NCI-H2227 (cell line): ENCODE data around the gene ATP6AP1.
"Not testable (repeated sequence)": the region's sequence is repeated elsewhere in the genome, so short reads cannot be mapped to it uniquely, and the experiment has no call there.

Source experiments
- DNase-seq: peaks from one replicate; lab custom pipeline; 2025; ENCODE audit not compliant: unreplicated experiment; lab: John Stamatoyannopoulos, UW

Gene ATP6AP1

GRCh38 chrX:154428176-154429171 lies at the start of gene ATP6AP1:
TSS of gene ATP6AP1 (plus strand) at chrX:154428677. CDS start at chrX:154428693, 16 bp downstream.
- peak; percentile 95 for DNase-seq

GRCh38 chrX:154378799-154379568 lies 49.5 kb upstream of the ATP6AP1 start, which contains the start of gene EMD:
TSS of gene EMD (plus strand) at chrX:154379295. CDS start at chrX:154379485, 190 bp downstream.
- DNase-seq = peak; percentile 100

- DNase-seq = peak; percentile 51
Measured at GRCh38 chrX:154379569-154379951, 48.9 kb upstream of the ATP6AP1 start.

- no peak for DNase-seq
Measured at GRCh38 chrX:154380153-154380552, 48.3 kb upstream of the ATP6AP1 start.

GRCh38 chrX:154380787-154381186 lies 47.7 kb upstream of the ATP6AP1 start:
- no peak for DNase-seq

GRCh38 chrX:154381271-154381670 lies 47.2 kb upstream of the ATP6AP1 start:
- DNase-seq = no peak

GRCh38 chrX:154382483-154383069 lies 45.9 kb upstream of the ATP6AP1 start:
- no peak for DNase-seq

GRCh38 chrX:154383359-154384283 lies 44.9 kb upstream of the ATP6AP1 start:
- DNase-seq = no peak

- DNase-seq = no peak
Measured at GRCh38 chrX:154384284-154384892, 44.1 kb upstream of the ATP6AP1 start.

- not testable (repeated sequence) for DNase-seq
Measured at GRCh38 chrX:154388094-154388493, 40.4 kb upstream of the ATP6AP1 start.

- not testable (repeated sequence) for DNase-seq
Measured at GRCh38 chrX:154388649-154389048, 39.8 kb upstream of the ATP6AP1 start.

GRCh38 chrX:154389812-154390747 lies 38.4 kb upstream of the ATP6AP1 start:
- not testable (repeated sequence) for DNase-seq

- not testable (repeated sequence) for DNase-seq
Measured at GRCh38 chrX:154396363-154396762, 32.1 kb upstream of the ATP6AP1 start.

GRCh38 chrX:154396973-154397887 lies 31.2 kb upstream of the ATP6AP1 start:
- peak; percentile 83 for DNase-seq

GRCh38 chrX:154397888-154398667 lies 30.4 kb upstream of the ATP6AP1 start, which contains the start of gene RPL10:
TSS of gene RPL10 (plus strand) at chrX:154398377. CDS start at chrX:154398520, 143 bp downstream.
- DNase-seq = peak; percentile 98

GRCh38 chrX:154398668-154399526 lies 29.6 kb upstream of the ATP6AP1 start:
- DNase-seq = peak; percentile 89
